ENCODE data around the gene SEMA4D.

The SEMA4D gene

DNA sequence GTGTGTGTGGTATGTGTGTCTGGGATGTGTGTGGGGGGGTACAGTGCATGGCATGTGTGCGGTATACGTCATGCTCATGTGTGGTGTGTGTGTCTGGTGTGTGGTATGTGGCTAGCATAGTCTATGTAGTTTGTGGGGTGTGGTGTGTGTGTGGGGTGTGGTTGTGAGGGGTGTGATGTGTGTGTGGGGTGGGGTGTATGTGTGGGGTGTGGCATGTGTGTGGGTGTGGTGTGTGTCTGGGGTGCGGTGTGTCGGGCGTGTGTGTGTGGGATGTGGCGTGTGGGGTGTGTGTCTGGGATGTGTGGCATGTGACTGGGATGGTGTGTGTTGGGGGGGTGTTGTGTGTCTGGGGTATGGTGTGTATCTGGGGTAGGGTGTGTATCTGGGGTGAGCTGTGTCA, 127.3 kb downstream of the SEMA4D start:
- no peaks in the 10 kb centered on the region for H3K79me2 ChIP-seq (ENCODE audit: insufficient read depth, low read length)
- no peaks in the 10 kb centered on the region for H3K4me1 ChIP-seq (ENCODE audit: insufficient read depth, low read length, severe bottlenecking)
- H3K27ac ChIP-seq (ENCODE audit: low read depth, low read length, poor library complexity, severe bottlenecking) = no peak overlapping the region
- H4K20me1 ChIP-seq (ENCODE audit: insufficient read depth, low read length) = no peaks in the 10 kb centered on the region
- H3K4me2 ChIP-seq (ENCODE audit: low read length) = no peak overlapping the region
- H3K36me3 ChIP-seq (ENCODE audit: insufficient read depth, low read length) = no peaks in the 10 kb centered on the region
- no peaks in the 10 kb centered on the region for H3K9me2 ChIP-seq (ENCODE audit: low read depth, low read length)
- no peak overlapping the region for H2AFZ ChIP-seq (ENCODE audit: low read length)
- H3K27me3 ChIP-seq (ENCODE audit: insufficient read depth, low read length) = no peaks in the 10 kb centered on the region
- TF ChIP-seq, protein P1, sequence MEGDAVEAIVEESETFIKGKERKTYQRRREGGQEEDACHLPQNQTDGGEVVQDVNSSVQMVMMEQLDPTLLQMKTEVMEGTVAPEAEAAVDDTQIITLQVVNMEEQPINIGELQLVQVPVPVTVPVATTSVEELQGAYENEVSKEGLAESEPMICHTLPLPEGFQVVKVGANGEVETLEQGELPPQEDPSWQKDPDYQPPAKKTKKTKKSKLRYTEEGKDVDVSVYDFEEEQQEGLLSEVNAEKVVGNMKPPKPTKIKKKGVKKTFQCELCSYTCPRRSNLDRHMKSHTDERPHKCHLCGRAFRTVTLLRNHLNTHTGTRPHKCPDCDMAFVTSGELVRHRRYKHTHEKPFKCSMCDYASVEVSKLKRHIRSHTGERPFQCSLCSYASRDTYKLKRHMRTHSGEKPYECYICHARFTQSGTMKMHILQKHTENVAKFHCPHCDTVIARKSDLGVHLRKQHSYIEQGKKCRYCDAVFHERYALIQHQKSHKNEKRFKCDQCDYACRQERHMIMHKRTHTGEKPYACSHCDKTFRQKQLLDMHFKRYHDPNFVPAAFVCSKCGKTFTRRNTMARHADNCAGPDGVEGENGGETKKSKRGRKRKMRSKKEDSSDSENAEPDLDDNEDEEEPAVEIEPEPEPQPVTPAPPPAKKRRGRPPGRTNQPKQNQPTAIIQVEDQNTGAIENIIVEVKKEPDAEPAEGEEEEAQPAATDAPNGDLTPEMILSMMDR (IDR thresholded peaks at IDR 0.05; ENCODE audit: low read length) = no peak
- no peak for TF ChIP-seq EZH2 (IDR thresholded peaks at IDR 0.05; ENCODE audit: borderline replicate concordance, low read length)
- no peaks in the 10 kb centered on the region for H3F3A ChIP-seq (ENCODE audit: insufficient read depth, low read length)
- H3K4me3 ChIP-seq (ENCODE audit: low read depth, low read length, poor library complexity, severe bottlenecking) = no peak overlapping the region
- H3K9me3 ChIP-seq (ENCODE audit: low read length) = no peaks in the 10 kb centered on the region
- no peak overlapping the region for H3K9ac ChIP-seq (ENCODE audit: low read length)

DNA sequence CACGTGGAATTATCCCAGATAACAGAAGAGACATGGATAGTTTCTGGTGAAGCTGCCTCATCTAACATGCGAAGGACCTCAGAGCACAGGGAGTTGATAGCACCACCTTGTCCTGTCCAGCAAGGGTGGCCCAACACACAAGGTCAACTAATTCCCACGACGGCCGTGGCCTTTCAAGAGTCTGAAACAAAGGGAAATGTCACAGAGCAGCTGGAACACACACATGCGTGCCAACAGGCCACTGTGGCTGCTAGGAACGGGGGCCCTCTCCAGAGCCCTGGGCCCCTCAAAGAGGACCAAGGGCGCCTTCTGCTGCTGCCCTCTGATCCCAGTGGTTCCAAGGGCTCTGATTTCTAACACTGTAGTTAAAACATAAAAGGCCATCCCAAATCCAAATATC, 128.9 kb downstream of the SEMA4D start:
- Histone ChIP-seq H2AFZ (ENCODE audit: low read length) (no peak overlapping the region), H3K27me3 (ENCODE audit: insufficient read depth, low read length) (no peaks in the 10 kb centered on the region), H3K4me1 (ENCODE audit: insufficient read depth, low read length, severe bottlenecking) (no peaks in the 10 kb centered on the region), H3K9me3 (ENCODE audit: low read length) (no peaks in the 10 kb centered on the region), H3K36me3 (ENCODE audit: insufficient read depth, low read length) (no peaks in the 10 kb centered on the region), H3K4me3 (ENCODE audit: low read depth, low read length, poor library complexity, severe bottlenecking) (no peak overlapping the region), H3K79me2 (ENCODE audit: insufficient read depth, low read length) (no peaks in the 10 kb centered on the region), H3F3A (ENCODE audit: insufficient read depth, low read length) (no peaks in the 10 kb centered on the region), H3K9ac (ENCODE audit: low read length) (no peak overlapping the region), H3K9me2 (ENCODE audit: low read depth, low read length) (no peaks in the 10 kb centered on the region), H4K20me1 (ENCODE audit: insufficient read depth, low read length) (no peaks in the 10 kb centered on the region), H3K27ac (ENCODE audit: low read depth, low read length, poor library complexity, severe bottlenecking) (no peak overlapping the region), H3K4me2 (ENCODE audit: low read length) (no peak overlapping the region)
- no peak for TF ChIP-seq EZH2 (IDR thresholded peaks at IDR 0.05; ENCODE audit: borderline replicate concordance, low read length)
- TF ChIP-seq, protein P1 (IDR thresholded peaks at IDR 0.05; ENCODE audit: low read length) = no peak

DNA sequence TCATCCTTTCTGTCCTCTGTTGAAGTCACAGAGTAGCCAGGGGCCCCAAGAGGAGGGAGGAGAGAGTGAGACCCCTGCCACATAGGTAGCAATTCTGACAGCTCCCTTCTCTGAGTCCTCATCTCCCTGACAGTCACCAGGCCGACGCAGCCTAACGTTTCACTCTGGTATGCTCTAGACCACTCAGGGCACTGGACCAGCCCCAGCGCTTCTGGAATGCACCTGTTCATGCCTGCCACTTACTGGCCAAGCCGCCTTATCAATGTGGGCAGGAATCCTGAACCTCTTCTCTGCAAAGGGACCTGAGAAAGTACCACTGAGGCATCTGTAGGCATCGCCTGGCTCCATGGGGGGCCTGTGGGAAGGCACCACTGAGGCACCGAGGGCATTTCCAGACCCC, 129.4 kb downstream of the SEMA4D start:
- H3K36me3 ChIP-seq (ENCODE audit: insufficient read depth, low read length) = no peaks in the 10 kb centered on the region

More for the DNA sequence above, 129.4 kb downstream of the SEMA4D start:
- Histone ChIP-seq H3K9me3 (ENCODE audit: low read length) (no peaks in the 10 kb centered on the region), H3K4me2 (ENCODE audit: low read length) (no peak overlapping the region), H3K4me3 (ENCODE audit: low read depth, low read length, poor library complexity, severe bottlenecking) (no peak overlapping the region), H4K20me1 (ENCODE audit: insufficient read depth, low read length) (no peaks in the 10 kb centered on the region), H3K9me2 (ENCODE audit: low read depth, low read length) (no peaks in the 10 kb centered on the region), H3K27me3 (ENCODE audit: insufficient read depth, low read length) (no peaks in the 10 kb centered on the region), H3F3A (ENCODE audit: insufficient read depth, low read length) (no peaks in the 10 kb centered on the region), H3K27ac (ENCODE audit: low read depth, low read length, poor library complexity, severe bottlenecking) (no peak overlapping the region), H3K79me2 (ENCODE audit: insufficient read depth, low read length) (no peaks in the 10 kb centered on the region), H3K9ac (ENCODE audit: low read length) (no peak overlapping the region), H3K4me1 (ENCODE audit: insufficient read depth, low read length, severe bottlenecking) (no peaks in the 10 kb centered on the region), H2AFZ (ENCODE audit: low read length) (no peak overlapping the region)
- TF ChIP-seq, protein P1 (IDR thresholded peaks at IDR 0.05; ENCODE audit: low read length) = no peak
- no peak for TF ChIP-seq EZH2 (IDR thresholded peaks at IDR 0.05; ENCODE audit: borderline replicate concordance, low read length)

All from OCI-LY1 (cell line).